Loucy (cell line): ENCODE results near the gene NDUFB7.

Experiments used
- EZH2phosphoT487 ChIP-seq: fragments of 200-600 bp; IDR thresholded peaks from 2 replicates; pipeline ENCODE4 v1.6.1; 2018; ENCODE audit warnings: antibody characterized with exemption, mild to moderate bottlenecking, moderate library complexity, borderline replicate concordance
- TF ChIP-seq, protein P1 (sequence below): fragments of 200-600 bp; sonication (generic); conservative IDR thresholded peaks from 2 replicates; pipeline ENCODE4 v1.5.1; 2014; ENCODE audit warnings: mild to moderate bottlenecking, antibody characterized with exemption, low read length

DNA sequence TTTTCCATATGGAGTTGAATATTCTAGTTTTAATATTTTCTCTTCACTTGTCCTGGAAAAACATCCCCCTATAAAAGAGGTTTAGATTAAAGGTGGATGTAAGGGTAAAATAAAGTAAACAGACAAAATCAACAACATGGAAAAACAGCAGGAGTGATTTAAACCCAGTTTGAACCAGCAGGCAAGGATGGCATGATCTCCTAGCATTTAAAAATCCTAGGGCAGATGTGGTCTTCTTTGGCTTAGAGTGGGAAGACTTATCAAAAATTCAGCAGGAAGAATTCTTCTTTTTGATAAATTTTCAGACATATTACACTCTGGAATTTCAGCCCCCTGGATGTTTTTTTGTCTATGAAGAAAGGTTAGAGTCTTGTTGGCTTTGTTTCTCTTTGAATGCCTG is 47.5 kb upstream of the NDUFB7 start:
- TF ChIP-seq, protein P1, sequence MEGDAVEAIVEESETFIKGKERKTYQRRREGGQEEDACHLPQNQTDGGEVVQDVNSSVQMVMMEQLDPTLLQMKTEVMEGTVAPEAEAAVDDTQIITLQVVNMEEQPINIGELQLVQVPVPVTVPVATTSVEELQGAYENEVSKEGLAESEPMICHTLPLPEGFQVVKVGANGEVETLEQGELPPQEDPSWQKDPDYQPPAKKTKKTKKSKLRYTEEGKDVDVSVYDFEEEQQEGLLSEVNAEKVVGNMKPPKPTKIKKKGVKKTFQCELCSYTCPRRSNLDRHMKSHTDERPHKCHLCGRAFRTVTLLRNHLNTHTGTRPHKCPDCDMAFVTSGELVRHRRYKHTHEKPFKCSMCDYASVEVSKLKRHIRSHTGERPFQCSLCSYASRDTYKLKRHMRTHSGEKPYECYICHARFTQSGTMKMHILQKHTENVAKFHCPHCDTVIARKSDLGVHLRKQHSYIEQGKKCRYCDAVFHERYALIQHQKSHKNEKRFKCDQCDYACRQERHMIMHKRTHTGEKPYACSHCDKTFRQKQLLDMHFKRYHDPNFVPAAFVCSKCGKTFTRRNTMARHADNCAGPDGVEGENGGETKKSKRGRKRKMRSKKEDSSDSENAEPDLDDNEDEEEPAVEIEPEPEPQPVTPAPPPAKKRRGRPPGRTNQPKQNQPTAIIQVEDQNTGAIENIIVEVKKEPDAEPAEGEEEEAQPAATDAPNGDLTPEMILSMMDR, result no peak
- TF ChIP-seq EZH2phosphoT487, result no peak
